Suprapubic skin (tissue), 4 donors: Measurements from ENCODE around the gene SDR42E1.
A peak's percentile ranks its signal among the peaks of the same experiment; 100 is the strongest.

Source experiments
- EP300 ChIP-seq: sonication (generic); formaldehyde crosslinking; IDR thresholded peaks from one replicate; pipeline ENCODE4 v1.6.1; 2017; ENCODE audit warnings: antibody characterized with exemption
- POLR2A ChIP-seq, 2 donors: fragments of 450-650 bp; IDR thresholded peaks; one replicate each; pipeline ENCODE4 v1.6.1; 2017; ENCODE audit warnings: antibody characterized with exemption in 2 of 2, mild to moderate bottlenecking in 2 of 2, moderate library complexity in 2 of 2
- POLR2AphosphoS5 ChIP-seq, 3 donors: sonication (generic); formaldehyde crosslinking; IDR thresholded peaks; one replicate each; pipeline ENCODE4 v1.6.1; 2017; ENCODE audit warnings: antibody characterized with exemption in 3 of 3
- TF ChIP-seq, protein P1 (sequence below), 2 donors: fragments of 200-600 bp in 1 of 2; fragments of 450-650 bp in 1 of 2; sonication (generic) in 1 of 2; IDR thresholded peaks; one replicate each; pipeline ENCODE4 v1.5.1; 2016 to 2019; ENCODE audit warnings: antibody characterized with exemption in 2 of 2, mild to moderate bottlenecking in 1 of 2, moderate library complexity in 1 of 2

DNA sequence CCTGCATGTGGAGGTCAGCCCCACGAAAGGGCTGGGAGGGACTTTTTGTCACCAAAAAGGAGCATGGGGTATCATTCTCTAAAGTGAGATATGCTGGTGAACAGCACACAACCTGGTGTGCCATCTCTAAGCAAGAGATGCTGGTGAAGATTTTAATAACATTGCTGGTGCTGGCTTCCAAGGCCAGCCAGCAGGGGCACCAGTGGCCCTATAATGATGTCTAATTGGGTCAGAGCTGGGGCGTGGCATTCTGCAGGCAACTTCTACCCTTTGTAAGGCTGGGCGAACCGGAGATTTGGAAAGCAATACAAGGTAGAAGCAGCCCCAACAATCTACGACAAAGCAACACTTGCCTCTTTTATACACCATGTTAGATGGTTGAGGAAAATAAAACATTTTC lies 16.8 kb downstream of the SDR42E1 start:
- TF ChIP-seq, protein P1, sequence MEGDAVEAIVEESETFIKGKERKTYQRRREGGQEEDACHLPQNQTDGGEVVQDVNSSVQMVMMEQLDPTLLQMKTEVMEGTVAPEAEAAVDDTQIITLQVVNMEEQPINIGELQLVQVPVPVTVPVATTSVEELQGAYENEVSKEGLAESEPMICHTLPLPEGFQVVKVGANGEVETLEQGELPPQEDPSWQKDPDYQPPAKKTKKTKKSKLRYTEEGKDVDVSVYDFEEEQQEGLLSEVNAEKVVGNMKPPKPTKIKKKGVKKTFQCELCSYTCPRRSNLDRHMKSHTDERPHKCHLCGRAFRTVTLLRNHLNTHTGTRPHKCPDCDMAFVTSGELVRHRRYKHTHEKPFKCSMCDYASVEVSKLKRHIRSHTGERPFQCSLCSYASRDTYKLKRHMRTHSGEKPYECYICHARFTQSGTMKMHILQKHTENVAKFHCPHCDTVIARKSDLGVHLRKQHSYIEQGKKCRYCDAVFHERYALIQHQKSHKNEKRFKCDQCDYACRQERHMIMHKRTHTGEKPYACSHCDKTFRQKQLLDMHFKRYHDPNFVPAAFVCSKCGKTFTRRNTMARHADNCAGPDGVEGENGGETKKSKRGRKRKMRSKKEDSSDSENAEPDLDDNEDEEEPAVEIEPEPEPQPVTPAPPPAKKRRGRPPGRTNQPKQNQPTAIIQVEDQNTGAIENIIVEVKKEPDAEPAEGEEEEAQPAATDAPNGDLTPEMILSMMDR (IDR thresholded peaks at IDR 0.05) = peak in 1 of 2 donors; percentile 48
- TF ChIP-seq POLR2AphosphoS5 (IDR thresholded peaks at IDR 0.05) = no peak
- TF ChIP-seq POLR2A (IDR thresholded peaks at IDR 0.05) = no peak
- no peak for TF ChIP-seq EP300
